Adrenal gland (tissue), 5 donors: ENCODE measurements around the gene TP53RK.

Experiments used
- POLR2A ChIP-seq, 2 donors: fragments of 450-650 bp; IDR thresholded peaks; one replicate each; pipeline ENCODE4 v1.6.1; 2017; ENCODE audit warnings: antibody characterized with exemption in 2 of 2, mild to moderate bottlenecking in 2 of 2, moderate library complexity in 1 of 2
- TF ChIP-seq, protein P1 (sequence below), 6 experiments: fragments of 450-650 bp in 4 of 6; fragments of 200-600 bp in 2 of 6; sonication (generic) in 1 of 6; IDR thresholded peaks; 1 replicate in 5 of 6; 2 replicates in 1 of 6; pipeline versions ENCODE4 v1.5.1 to v1.8.0; 2016 to 2021; ENCODE audit warnings: antibody characterized with exemption in 6 of 6, mild to moderate bottlenecking in 2 of 6, moderate library complexity in 1 of 6
- donor health status: DM: no; HTN: no; CAD: no.

DNA sequence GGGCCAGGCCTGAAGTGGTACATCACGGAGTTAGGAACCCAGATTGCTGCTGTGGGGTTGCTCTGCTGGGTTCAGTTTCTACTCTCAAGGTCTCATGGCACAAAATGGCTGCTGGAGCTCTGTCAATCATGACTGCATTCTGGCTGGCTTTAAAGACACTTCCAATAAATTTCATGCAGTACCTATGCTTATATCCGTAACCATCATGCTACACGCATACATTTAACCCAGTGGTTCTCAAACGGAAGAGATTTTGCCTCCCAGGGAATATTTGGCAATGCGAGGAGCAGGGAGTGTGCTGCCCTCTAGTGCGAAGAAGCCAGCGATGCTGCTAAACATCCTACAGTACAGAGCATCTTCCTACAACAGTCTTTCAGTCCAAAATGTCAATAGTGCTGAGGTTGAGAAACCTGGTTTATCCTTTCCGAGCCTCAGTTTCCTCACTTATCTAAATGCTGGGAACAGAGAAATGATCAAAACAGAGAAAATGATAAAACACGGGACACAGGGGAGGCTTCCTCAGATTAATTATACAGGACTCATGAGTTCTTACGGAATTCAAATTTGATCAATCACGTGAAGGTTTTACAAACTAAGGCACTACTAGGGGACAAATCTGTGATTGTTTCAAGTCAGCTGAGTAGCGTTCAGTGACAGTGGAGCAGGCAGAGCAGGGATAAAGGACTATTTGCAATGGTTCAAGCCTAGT lies 10.6 kb upstream of the TP53RK start:
- TF ChIP-seq, protein P1, sequence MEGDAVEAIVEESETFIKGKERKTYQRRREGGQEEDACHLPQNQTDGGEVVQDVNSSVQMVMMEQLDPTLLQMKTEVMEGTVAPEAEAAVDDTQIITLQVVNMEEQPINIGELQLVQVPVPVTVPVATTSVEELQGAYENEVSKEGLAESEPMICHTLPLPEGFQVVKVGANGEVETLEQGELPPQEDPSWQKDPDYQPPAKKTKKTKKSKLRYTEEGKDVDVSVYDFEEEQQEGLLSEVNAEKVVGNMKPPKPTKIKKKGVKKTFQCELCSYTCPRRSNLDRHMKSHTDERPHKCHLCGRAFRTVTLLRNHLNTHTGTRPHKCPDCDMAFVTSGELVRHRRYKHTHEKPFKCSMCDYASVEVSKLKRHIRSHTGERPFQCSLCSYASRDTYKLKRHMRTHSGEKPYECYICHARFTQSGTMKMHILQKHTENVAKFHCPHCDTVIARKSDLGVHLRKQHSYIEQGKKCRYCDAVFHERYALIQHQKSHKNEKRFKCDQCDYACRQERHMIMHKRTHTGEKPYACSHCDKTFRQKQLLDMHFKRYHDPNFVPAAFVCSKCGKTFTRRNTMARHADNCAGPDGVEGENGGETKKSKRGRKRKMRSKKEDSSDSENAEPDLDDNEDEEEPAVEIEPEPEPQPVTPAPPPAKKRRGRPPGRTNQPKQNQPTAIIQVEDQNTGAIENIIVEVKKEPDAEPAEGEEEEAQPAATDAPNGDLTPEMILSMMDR (IDR thresholded peaks at IDR 0.05), result peak in 5 of 6 experiments; percentile 8 to 43 (median 39)
- no peak for TF ChIP-seq POLR2A (IDR thresholded peaks at IDR 0.05)
